Breast epithelium (tissue), 4 donors: ENCODE measurements around the gene COL9A3. TPM values are rescaled to one million over a fixed set of nuclear protein-coding genes. Genes with fewer than 3 reads are reported as not detected.

Source experiments
- DNase-seq, 2 donors: peaks; one replicate each; pipeline ENCODE4 v3.0.0-alpha.2; 2019; ENCODE audit warnings: low spot score in 2 of 2
- H3K27ac ChIP-seq, 2 donors: fragments of 200-600 bp; sonication (generic) in 1 of 2; one replicate each; pipeline ENCODE4 v1.5.1; 2016 to 2019; ENCODE audit warnings: mild to moderate bottlenecking in 1 of 2
- H3K27me3 ChIP-seq, 2 donors: fragments of 200-600 bp; sonication (generic) in 1 of 2; one replicate each; pipeline versions ENCODE4 v1.5.1 to v1.6.0; 2017 to 2019; ENCODE audit warnings: control low read depth in 1 of 2, mild to moderate bottlenecking in 1 of 2
- H3K36me3 ChIP-seq: fragments of 200-600 bp; one replicate; pipeline ENCODE4 v1.5.1; 2019
- H3K4me1 ChIP-seq, 2 donors: fragments of 200-600 bp; sonication (generic); one replicate each; pipeline ENCODE4 v1.5.1; 2016 to 2019; ENCODE audit warnings: control low read depth in 1 of 2
- H3K4me3 ChIP-seq, 3 donors: fragments of 200-600 bp; sonication (generic); 1 replicate in 2 of 3; 2 replicates in 1 of 3; pipeline ENCODE4 v1.5.1; 2016 to 2019; ENCODE audit warnings: mild to moderate bottlenecking in 3 of 3, moderate library complexity in 2 of 3
- H3K9me3 ChIP-seq, 2 donors: fragments of 200-600 bp; sonication (generic) in 1 of 2; one replicate each; pipeline ENCODE4 v1.5.1; 2016 to 2019; ENCODE audit warnings: control low read depth in 1 of 2
- CTCF ChIP-seq, 3 donors: fragments of 450-650 bp; IDR thresholded peaks; one replicate each; pipeline ENCODE4 v1.5.1; 2016 to 2017; ENCODE audit warnings: antibody characterized with exemption in 3 of 3, mild to moderate bottlenecking in 3 of 3, moderate library complexity in 3 of 3
- POLR2A ChIP-seq: fragments of 450-650 bp; IDR thresholded peaks from one replicate; pipeline ENCODE4 v1.6.1; 2016; ENCODE audit warnings: antibody characterized with exemption, mild to moderate bottlenecking, moderate library complexity
- POLR2AphosphoS5 ChIP-seq, 3 donors: sonication (generic); formaldehyde crosslinking; IDR thresholded peaks; one replicate each; pipeline ENCODE4 v1.6.1; 2017; ENCODE audit warnings: antibody characterized with exemption in 3 of 3
- intact Hi-C: fragments of 100-400 bp; cut with DNase I; formaldehyde crosslinking; loops from one replicate; pipeline ENCODE4 v1.15.1; 2023; ENCODE audit warnings: low total_unique reads
- total RNA-seq, 3 donors: library from RNA; depleted of rRNA; stranded (reverse); fragments of >200 nt; gene quantifications; one replicate each; pipeline ENCODE4 v1.1.0, GENCODE V29; 2016

COL9A3 gene
- total RNA-seq, 3 donors from 2014 or later: 0.16 to 10.2 (median 5.0) TPM

GRCh38 chr20:62802026-62802712 is 14.7 kb upstream of the COL9A3 start:
- intact Hi-C loops: no loop called here
- H3K9me3 ChIP-seq: no peaks in the 10 kb centered on the region
- H3K27ac ChIP-seq: no peak overlapping the region
- no peak overlapping the region for H3K4me3 ChIP-seq
- TF ChIP-seq CTCF (IDR thresholded peaks at IDR 0.05): no peak
- TF ChIP-seq POLR2AphosphoS5 (IDR thresholded peaks at IDR 0.05): no peak
- TF ChIP-seq POLR2A: no peak
- H3K27me3 ChIP-seq: no peaks in the 10 kb centered on the region
- H3K36me3 ChIP-seq: no peaks in the 10 kb centered on the region
- no peak for DNase-seq
- peaks cover 12% of the 10 kb centered on the region in 2 donors for H3K4me1 ChIP-seq

- intact Hi-C loops: no loop called here
- Histone ChIP-seq H3K9me3 (no peaks in the 10 kb centered on the region), H3K27ac (peak overlapping the region; percentile 86 to 87), H3K4me1 (peaks cover 12% of the 10 kb centered on the region in 2 donors), H3K36me3 (no peaks in the 10 kb centered on the region), H3K27me3 (no peaks in the 10 kb centered on the region), H3K4me3 (peak overlapping the region; percentile 87 to 99 (median 98))
- TF ChIP-seq POLR2A: no peak
- no peak for TF ChIP-seq POLR2AphosphoS5 (IDR thresholded peaks at IDR 0.05)
- TF ChIP-seq CTCF (IDR thresholded peaks at IDR 0.05): no peak
- DNase-seq: no peak
Observed at GRCh38 chr20:62804021-62804626, 12.7 kb upstream of the COL9A3 start.

GRCh38 chr20:62804627-62805154 is 12.2 kb upstream of the COL9A3 start, which contains the start of gene OGFR:
OGFR (plus strand) TSS chr20:62804835; CDS start chr20:62804860, 25 bp downstream.
- DNase-seq: no peak
- intact Hi-C loops: no loop called here
- H3K4me1 ChIP-seq: peaks cover 12% of the 10 kb centered on the region in 2 donors
- peak within 1 kb of the TSS; percentile 87 to 99 (median 98) for H3K4me3 ChIP-seq
- peak within 1 kb of the TSS; percentile 86 to 87 for H3K27ac ChIP-seq
- no peak for TF ChIP-seq POLR2A
- peak; percentile 42 to 76 (median 76) for TF ChIP-seq POLR2AphosphoS5 (IDR thresholded peaks at IDR 0.05)
- H3K9me3 ChIP-seq: no peaks in the 10 kb centered on the region
- no peaks in the 10 kb centered on the region for H3K27me3 ChIP-seq
- peaks cover 2% of the 10 kb centered on the region for H3K36me3 ChIP-seq

GRCh38 chr20:62805155-62805710 is 11.6 kb upstream of the COL9A3 start:
- no peak for DNase-seq

More at GRCh38 chr20:62805155-62805710, 11.6 kb upstream of the COL9A3 start:
- peaks cover 12% of the 10 kb centered on the region in 2 donors for H3K4me1 ChIP-seq
- no peaks in the 10 kb centered on the region for H3K27me3 ChIP-seq
- H3K9me3 ChIP-seq: no peaks in the 10 kb centered on the region
- peaks cover 7% of the 10 kb centered on the region for H3K36me3 ChIP-seq
- peak overlapping the region; percentile 87 to 99 (median 98) for H3K4me3 ChIP-seq
- TF ChIP-seq POLR2A (no peak), CTCF (IDR thresholded peaks at IDR 0.05) (no peak), POLR2AphosphoS5 (IDR thresholded peaks at IDR 0.05) (no peak)
- intact Hi-C loops: no loop called here
- peak overlapping the region; percentile 86 to 87 for H3K27ac ChIP-seq
